Coronary artery (tissue), 2 donors: ENCODE data around the gene KRTAP9-2.
"Not testable (repeated sequence)": the region's sequence is repeated elsewhere in the genome, so short reads cannot be mapped to it uniquely, and the experiment has no call there.

ENCODE experiments used
- DNase-seq: peaks from one replicate; pipeline ENCODE4 v3.0.0-alpha.2; 2017; ENCODE audit warnings: low spot score
- H3K27ac ChIP-seq, 2 donors: fragments of 200-600 bp; sonication (generic); one replicate each; pipeline ENCODE4 v1.5.1; 2016 to 2019
- H3K4me3 ChIP-seq: fragments of 200-600 bp; sonication (generic); 2 replicates; pipeline ENCODE4 v1.5.1; 2016; ENCODE audit warnings: mild to moderate bottlenecking, moderate library complexity
- TF ChIP-seq, protein P1 (sequence below): fragments of 200-600 bp; sonication (generic); IDR thresholded peaks from one replicate; pipeline ENCODE4 v1.5.1; 2019; ENCODE audit warnings: antibody characterized with exemption

The KRTAP9-2 gene

GRCh38 chr17:41251261-41251660 lies 24.8 kb downstream of the KRTAP9-2 start:
- no peak overlapping the region for H3K27ac ChIP-seq
- no peak overlapping the region for H3K4me3 ChIP-seq
- TF ChIP-seq, protein P1, sequence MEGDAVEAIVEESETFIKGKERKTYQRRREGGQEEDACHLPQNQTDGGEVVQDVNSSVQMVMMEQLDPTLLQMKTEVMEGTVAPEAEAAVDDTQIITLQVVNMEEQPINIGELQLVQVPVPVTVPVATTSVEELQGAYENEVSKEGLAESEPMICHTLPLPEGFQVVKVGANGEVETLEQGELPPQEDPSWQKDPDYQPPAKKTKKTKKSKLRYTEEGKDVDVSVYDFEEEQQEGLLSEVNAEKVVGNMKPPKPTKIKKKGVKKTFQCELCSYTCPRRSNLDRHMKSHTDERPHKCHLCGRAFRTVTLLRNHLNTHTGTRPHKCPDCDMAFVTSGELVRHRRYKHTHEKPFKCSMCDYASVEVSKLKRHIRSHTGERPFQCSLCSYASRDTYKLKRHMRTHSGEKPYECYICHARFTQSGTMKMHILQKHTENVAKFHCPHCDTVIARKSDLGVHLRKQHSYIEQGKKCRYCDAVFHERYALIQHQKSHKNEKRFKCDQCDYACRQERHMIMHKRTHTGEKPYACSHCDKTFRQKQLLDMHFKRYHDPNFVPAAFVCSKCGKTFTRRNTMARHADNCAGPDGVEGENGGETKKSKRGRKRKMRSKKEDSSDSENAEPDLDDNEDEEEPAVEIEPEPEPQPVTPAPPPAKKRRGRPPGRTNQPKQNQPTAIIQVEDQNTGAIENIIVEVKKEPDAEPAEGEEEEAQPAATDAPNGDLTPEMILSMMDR, result no peak
- DNase-seq, result no peak

DNA sequence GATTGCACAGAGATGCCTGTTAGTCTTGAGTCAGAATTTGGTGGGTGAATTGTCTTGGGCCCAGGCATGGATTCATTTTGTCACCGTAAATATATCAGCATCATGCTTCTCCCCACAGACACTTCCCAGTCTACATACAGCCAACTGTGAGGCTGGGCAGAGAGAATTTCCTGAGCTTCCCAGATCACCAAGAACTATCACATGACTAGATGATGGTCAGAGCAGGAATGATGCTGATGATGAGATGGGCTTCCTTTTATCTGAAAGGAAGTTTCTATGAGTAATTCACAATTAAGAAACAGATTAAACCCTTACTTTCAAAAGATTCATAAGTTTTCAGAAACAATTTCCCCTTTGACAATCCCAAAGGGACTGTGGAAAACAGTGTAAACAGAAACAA lies 28.4 kb downstream of the KRTAP9-2 start:
- Histone ChIP-seq H3K27ac (no peak overlapping the region), H3K4me3 (no peak overlapping the region)
- DNase-seq, result no peak
- TF ChIP-seq, protein P1, result no peak

- H3K4me3 ChIP-seq, DNase-seq, H3K27ac ChIP-seq: not testable (repeated sequence)
Measured at GRCh38 chr17:41255381-41256290, 29.2 kb downstream of the KRTAP9-2 start, which contains the start of gene KRTAP9-9. TSS of gene KRTAP9-9 (plus strand) at chr17:41255384.

DNA sequence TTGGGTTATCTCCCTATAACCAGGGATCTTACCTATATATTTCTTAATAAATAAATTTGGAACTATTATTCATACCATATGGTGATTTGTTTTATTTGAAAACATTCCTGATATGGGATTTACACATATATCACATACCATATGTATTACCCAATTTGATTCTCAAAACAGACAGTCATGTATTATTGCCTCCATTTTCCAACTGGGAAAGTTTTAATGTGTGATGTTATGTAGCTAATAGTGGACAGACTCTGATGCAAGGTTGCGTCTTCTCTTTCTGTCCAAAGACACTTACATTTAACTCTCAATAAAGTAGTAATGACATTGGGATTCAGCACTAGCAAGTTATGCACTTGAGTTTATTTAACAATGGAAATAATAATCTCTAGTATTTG lies 29.8 kb downstream of the KRTAP9-2 start:
- no peak for DNase-seq
- no peak overlapping the region for H3K4me3 ChIP-seq
- TF ChIP-seq, protein P1, result no peak
- no peak overlapping the region for H3K27ac ChIP-seq

- no peak overlapping the region for H3K27ac ChIP-seq
- no peak for DNase-seq
- H3K4me3 ChIP-seq, result no peak overlapping the region
- TF ChIP-seq, protein P1, result no peak
Measured at GRCh38 chr17:41258406-41258805, 32.0 kb downstream of the KRTAP9-2 start.

GRCh38 chr17:41263212-41263611 lies 36.8 kb downstream of the KRTAP9-2 start:
- H3K27ac ChIP-seq, result no peak overlapping the region
- TF ChIP-seq, protein P1, result no peak
- DNase-seq, result no peak
- no peak overlapping the region for H3K4me3 ChIP-seq

DNA sequence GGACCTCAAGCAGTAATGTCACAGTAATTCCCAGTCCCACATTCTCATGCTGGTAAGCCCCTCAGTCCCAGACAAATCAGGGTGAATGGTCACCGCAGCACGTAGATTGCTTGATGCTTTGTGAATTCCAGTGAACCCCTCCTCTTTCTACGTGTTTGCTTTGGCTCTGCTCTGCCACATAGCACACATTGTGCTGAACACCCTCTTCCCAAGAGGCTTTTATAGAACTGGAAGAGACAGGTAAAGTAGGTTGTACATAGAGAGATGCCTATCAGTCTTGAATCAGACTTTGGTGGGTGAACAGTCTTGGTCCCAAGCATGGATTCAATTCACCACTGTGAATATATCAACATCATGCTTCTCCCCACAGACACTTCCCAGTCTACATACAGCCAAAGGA lies 38.2 kb downstream of the KRTAP9-2 start:
- Histone ChIP-seq H3K4me3 (no peak overlapping the region), H3K27ac (no peak overlapping the region)
- TF ChIP-seq, protein P1, result no peak
- no peak for DNase-seq
